MCF 10A (cell line): ENCODE results near the gene PHOSPHO2. TPM values are rescaled to one million over a fixed set of nuclear protein-coding genes. Genes with fewer than 3 reads are reported as not detected.

Source experiments
- BruUV-seq: library from RNA; stranded (reverse); fragments of 400-500 nt; replicated peaks from 2 replicates; lab custom pipeline; 2021; lab: Mats Ljungman, UMichigan
- CTCF ChIA-PET: fragments of 300-600 bp; sonication (Branson Sonifier 250); formaldehyde crosslinking; extraction: SDS; loops from one replicate; lab custom pipeline; 2021; ENCODE audit warnings: antibody characterized with exemption, inconsistent platforms; lab: Yijun Ruan, JAX
- POLR2A ChIA-PET: fragments of 300-600, 350-650 bp; sonication (Branson Sonifier 250); formaldehyde crosslinking; extraction: SDS; loops from one replicate; lab custom pipeline; 2020; ENCODE audit warnings: antibody characterized with exemption, inconsistent platforms; lab: Yijun Ruan, JAX
- DNase-seq: peaks from one replicate; pipeline ENCODE4 v3.0.0-alpha.2; 2018; ENCODE audit not compliant: unreplicated experiment
- H3K27ac Mint-ChIP-seq: one replicate; pipeline ENCODE4 v1.8.0; 2022; ENCODE audit warnings: mild to moderate bottlenecking, low read depth, mixed read lengths; ENCODE audit not compliant: unreplicated experiment
- H3K27me3 Mint-ChIP-seq: one replicate; pipeline ENCODE4 v1.8.0; 2022; ENCODE audit warnings: mixed read lengths; ENCODE audit not compliant: insufficient read depth, unreplicated experiment
- H3K36me3 Mint-ChIP-seq: one replicate; pipeline ENCODE4 v1.8.0; 2022; ENCODE audit warnings: mild to moderate bottlenecking, moderate library complexity, mixed read lengths; ENCODE audit not compliant: insufficient read depth, unreplicated experiment
- H3K4me1 Mint-ChIP-seq: one replicate; pipeline ENCODE4 v1.8.0; 2022; ENCODE audit warnings: mixed read lengths; ENCODE audit not compliant: insufficient read depth, unreplicated experiment
- H3K4me3 Mint-ChIP-seq: one replicate; pipeline ENCODE4 v1.8.0; 2022; ENCODE audit warnings: mild to moderate bottlenecking, moderate library complexity, mixed read lengths; ENCODE audit not compliant: unreplicated experiment
- H3K9me3 Mint-ChIP-seq: one replicate; pipeline ENCODE4 v1.8.0; 2022; ENCODE audit warnings: mixed read lengths; ENCODE audit not compliant: unreplicated experiment
- CTCF ChIP-seq: fragments of 200-600 bp; IDR thresholded peaks from one replicate; pipeline ENCODE4 v1.8.0; 2022; ENCODE audit warnings: antibody characterized with exemption, mild to moderate bottlenecking; ENCODE audit not compliant: unreplicated experiment
- intact Hi-C: fragments of 100-400 bp; cut with micrococcal nuclease; formaldehyde crosslinking; loops from 2 replicates; pipeline ENCODE4 v1.14.1; 2022
- total RNA-seq: library from RNA; stranded (reverse); gene quantifications from 2 replicates; pipeline ENCODE4 v1.2.3, GENCODE V29; 2022

PHOSPHO2 gene
- total RNA-seq, 1 experiment from 2014 or later, result 5.4 TPM

GRCh38 chr2:169656164-169656563, 38.1 kb upstream of the PHOSPHO2 start:
- ChIA-PET CTCF (interaction anchor here (0.6 to 1.2 kb wide), 3 partner anchors 110 to 1273 kb away, joined by 3 to 4 read pairs (median 4); partner anchors contain the start of gene GORASP2), POLR2A (no interaction called here)
- H3K27ac Mint-ChIP-seq, result no peak overlapping the region
- H3K9me3 Mint-ChIP-seq, result no peaks in the 10 kb centered on the region
- no peaks in the 10 kb centered on the region for H3K4me1 Mint-ChIP-seq
- H3K36me3 Mint-ChIP-seq, result no peaks in the 10 kb centered on the region
- DNase-seq, result no peak
- no TSS peak for BruUV-seq
- H3K4me3 Mint-ChIP-seq, result no peak overlapping the region
- peaks cover 26% of the 10 kb centered on the region for H3K27me3 Mint-ChIP-seq
- intact Hi-C loops, result no loop called here
- TF ChIP-seq CTCF, result no peak

GRCh38 chr2:169658877-169659276, 35.4 kb upstream of the PHOSPHO2 start:
- H3K4me3 Mint-ChIP-seq, result no peak overlapping the region
- H3K27me3 Mint-ChIP-seq, result peaks cover 29% of the 10 kb centered on the region
- intact Hi-C loops, result no loop called here
- CTCF ChIA-PET, result no interaction called here
- no peaks in the 10 kb centered on the region for H3K9me3 Mint-ChIP-seq
- no peak for DNase-seq
- no TSS peak for BruUV-seq
- H3K27ac Mint-ChIP-seq, result no peak overlapping the region
- no peak for TF ChIP-seq CTCF
- POLR2A ChIA-PET, result no interaction called here
- no peaks in the 10 kb centered on the region for H3K36me3 Mint-ChIP-seq
- H3K4me1 Mint-ChIP-seq, result no peaks in the 10 kb centered on the region

GRCh38 chr2:169659320-169659719, 34.9 kb upstream of the PHOSPHO2 start:
- no peaks in the 10 kb centered on the region for H3K9me3 Mint-ChIP-seq
- no TSS peak for BruUV-seq
- no peak for DNase-seq
- H3K27ac Mint-ChIP-seq, result no peak overlapping the region
- no peak overlapping the region for H3K4me3 Mint-ChIP-seq
- intact Hi-C loops, result no loop called here
- H3K4me1 Mint-ChIP-seq, result no peaks in the 10 kb centered on the region
- CTCF ChIA-PET, result no interaction called here
- no peak for TF ChIP-seq CTCF
- POLR2A ChIA-PET, result no interaction called here
- peaks cover 26% of the 10 kb centered on the region for H3K27me3 Mint-ChIP-seq
- H3K36me3 Mint-ChIP-seq, result no peaks in the 10 kb centered on the region

GRCh38 chr2:169661265-169661664, 33.0 kb upstream of the PHOSPHO2 start:
- Mint-ChIP-seq H3K9me3 (no peaks in the 10 kb centered on the region), H3K4me1 (no peaks in the 10 kb centered on the region)

More at GRCh38 chr2:169661265-169661664, 33.0 kb upstream of the PHOSPHO2 start:
- CTCF ChIA-PET, result interaction anchor here (0.5 to 0.7 kb wide), 2 partner anchors 10 to 72 kb away, joined by 3 read pairs; no protein-coding TSS in a partner anchor
- no peak overlapping the region for H3K27ac Mint-ChIP-seq
- no peak for DNase-seq
- H3K4me3 Mint-ChIP-seq, result no peak overlapping the region
- POLR2A ChIA-PET, result no interaction called here
- intact Hi-C loops, result no loop called here
- no peak for TF ChIP-seq CTCF
- peaks cover 19% of the 10 kb centered on the region for H3K27me3 Mint-ChIP-seq
- no TSS peak for BruUV-seq
- H3K36me3 Mint-ChIP-seq, result no peaks in the 10 kb centered on the region
